ENCODE data around the gene LCE5A.

Gene LCE5A

GRCh38 chr1:152514715-152515433, 4.3 kb downstream of the LCE5A start:
- no peak overlapping the region for H3K4me3 ChIP-seq (ENCODE audit: low read depth, low read length)
- TF ChIP-seq CTCF (IDR thresholded peaks at IDR 0.05; ENCODE audit: low read depth, low read length, missing control alignments) = no peak
- no peak for DNase-seq (ENCODE audit: low read depth)

GRCh38 chr1:152515434-152515783, 4.8 kb downstream of the LCE5A start:
- no peak for TF ChIP-seq CTCF (IDR thresholded peaks at IDR 0.05; ENCODE audit: low read depth, low read length, missing control alignments)
- H3K4me3 ChIP-seq (ENCODE audit: low read depth, low read length) = no peak overlapping the region
- no peak for DNase-seq (ENCODE audit: low read depth)

GRCh38 chr1:152516082-152516481, 5.5 kb downstream of the LCE5A start:
- no peak overlapping the region for H3K4me3 ChIP-seq (ENCODE audit: low read depth, low read length)
- no peak for DNase-seq (ENCODE audit: low read depth)
- TF ChIP-seq CTCF (IDR thresholded peaks at IDR 0.05; ENCODE audit: low read depth, low read length, missing control alignments) = no peak

GRCh38 chr1:152517237-152517811, 6.7 kb downstream of the LCE5A start:
- H3K4me3 ChIP-seq (ENCODE audit: low read depth, low read length) = no peak overlapping the region
- TF ChIP-seq CTCF (IDR thresholded peaks at IDR 0.05; ENCODE audit: low read depth, low read length, missing control alignments) = no peak
- no peak for DNase-seq (ENCODE audit: low read depth)

- H3K4me3 ChIP-seq (ENCODE audit: low read depth, low read length) = no peak overlapping the region
- TF ChIP-seq CTCF (IDR thresholded peaks at IDR 0.05; ENCODE audit: low read depth, low read length, missing control alignments) = no peak
- DNase-seq (ENCODE audit: low read depth) = no peak
Observed at GRCh38 chr1:152519851-152520250, 9.2 kb downstream of the LCE5A start.

GRCh38 chr1:152520561-152521090, 10.0 kb downstream of the LCE5A start:
- TF ChIP-seq CTCF (IDR thresholded peaks at IDR 0.05; ENCODE audit: low read depth, low read length, missing control alignments) = no peak
- H3K4me3 ChIP-seq (ENCODE audit: low read depth, low read length) = no peak overlapping the region
- no peak for DNase-seq (ENCODE audit: low read depth)
